Measurements from ENCODE around the gene NSMF. TPM values are rescaled to one million over a fixed set of nuclear protein-coding genes. Genes with fewer than 3 reads are reported as not detected.

The NSMF gene
- total and polyA plus RNA-seq, 2 experiments from 2014 or later = 20.3 to 103 TPM

GRCh38 chr9:137479892-137480685, 21.0 kb upstream of the NSMF start:
- no peak overlapping the region for H3K27ac Mint-ChIP-seq
- no peak overlapping the region for H3K4me3 Mint-ChIP-seq
- peaks cover 2% of the 10 kb centered on the region for H3K27me3 Mint-ChIP-seq (ENCODE audit: insufficient read depth, low read depth, poor library complexity)

GRCh38 chr9:137478962-137479861, 20.1 kb upstream of the NSMF start:
- peak; percentile 66 for DNase-seq (ENCODE audit: low spot score)
- Histone ChIP-seq H3K4me2 (no peak overlapping the region), H3K27me3 (ENCODE audit: insufficient read depth) (no peaks in the 10 kb centered on the region), H3F3A (replicated peaks; ENCODE audit: low read depth) (no peaks in the 10 kb centered on the region), H2AFZ (peak overlapping the region; percentile 23; the same call in 1 of the 2 replicates), H3K27ac (ENCODE audit: low read depth) (no peak overlapping the region), H3K79me2 (replicated peaks; ENCODE audit: insufficient read depth) (no peaks in the 10 kb centered on the region), H3K4me3 (no peak overlapping the region), H3K36me3 (ENCODE audit: insufficient read depth) (no peaks in the 10 kb centered on the region), H4K20me1 (replicated peaks; ENCODE audit: insufficient read depth) (no peaks in the 10 kb centered on the region), H3K9me2 (ENCODE audit: insufficient read depth) (no peaks in the 10 kb centered on the region), H3K4me1 (ENCODE audit: insufficient read depth) (no peaks in the 10 kb centered on the region)
- Mint-ChIP-seq H3K36me3 (ENCODE audit: low read depth) (peaks cover 3% of the 10 kb centered on the region; the same call in 1 of the 3 replicates), H3K9me3 (peaks cover 9% of the 10 kb centered on the region), H3K4me3 (no peak overlapping the region), H3K27ac (no peak overlapping the region), H3K4me1 (peaks cover 5% of the 10 kb centered on the region; the same call in 2 of the 3 replicates), H3K27me3 (ENCODE audit: insufficient read depth, low read depth, poor library complexity) (peaks cover 2% of the 10 kb centered on the region)
- ATAC-seq = peak; percentile 48
- TF ChIP-seq ETS1 (IDR thresholded peaks at IDR 0.05) (no peak), ZNF114 (CRISPR knock-in tag; IDR thresholded peaks at IDR 0.05) (no peak), REST (IDR thresholded peaks at IDR 0.05; ENCODE audit: unreplicated experiment) (no peak), EZH2 (IDR thresholded peaks at IDR 0.05; ENCODE audit: low read depth, unreplicated experiment) (no peak), POLR2AphosphoS5 (IDR thresholded peaks at IDR 0.05; ENCODE audit: low read depth) (no peak), CREB1 (CRISPR knock-in tag; IDR thresholded peaks at IDR 0.05; ENCODE audit: low read depth) (no peak), JUNB (IDR thresholded peaks at IDR 0.05; ENCODE audit: unreplicated experiment) (no peak), STAT1 (IDR thresholded peaks at IDR 0.05; ENCODE audit: unreplicated experiment) (no peak)
- TF ChIP-seq, protein P1, sequence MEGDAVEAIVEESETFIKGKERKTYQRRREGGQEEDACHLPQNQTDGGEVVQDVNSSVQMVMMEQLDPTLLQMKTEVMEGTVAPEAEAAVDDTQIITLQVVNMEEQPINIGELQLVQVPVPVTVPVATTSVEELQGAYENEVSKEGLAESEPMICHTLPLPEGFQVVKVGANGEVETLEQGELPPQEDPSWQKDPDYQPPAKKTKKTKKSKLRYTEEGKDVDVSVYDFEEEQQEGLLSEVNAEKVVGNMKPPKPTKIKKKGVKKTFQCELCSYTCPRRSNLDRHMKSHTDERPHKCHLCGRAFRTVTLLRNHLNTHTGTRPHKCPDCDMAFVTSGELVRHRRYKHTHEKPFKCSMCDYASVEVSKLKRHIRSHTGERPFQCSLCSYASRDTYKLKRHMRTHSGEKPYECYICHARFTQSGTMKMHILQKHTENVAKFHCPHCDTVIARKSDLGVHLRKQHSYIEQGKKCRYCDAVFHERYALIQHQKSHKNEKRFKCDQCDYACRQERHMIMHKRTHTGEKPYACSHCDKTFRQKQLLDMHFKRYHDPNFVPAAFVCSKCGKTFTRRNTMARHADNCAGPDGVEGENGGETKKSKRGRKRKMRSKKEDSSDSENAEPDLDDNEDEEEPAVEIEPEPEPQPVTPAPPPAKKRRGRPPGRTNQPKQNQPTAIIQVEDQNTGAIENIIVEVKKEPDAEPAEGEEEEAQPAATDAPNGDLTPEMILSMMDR (conservative IDR thresholded peaks at IDR 0.05; ENCODE audit: low read depth in 2 of 2) = no peak

More at GRCh38 chr9:137479892-137480685, 21.0 kb upstream of the NSMF start:
- no peaks in the 10 kb centered on the region for H3K36me3 Mint-ChIP-seq (ENCODE audit: low read depth)
- no peak overlapping the region for H3K4me3 ChIP-seq
- H3K36me3 ChIP-seq (ENCODE audit: insufficient read depth) = no peaks in the 10 kb centered on the region
- no peak overlapping the region for H3K4me2 ChIP-seq
- H3K27ac ChIP-seq (ENCODE audit: low read depth) = no peak overlapping the region
- peak; percentile 24; the same call in 2 of the 3 replicates for ATAC-seq
- H3K9me3 Mint-ChIP-seq = peaks cover 6% of the 10 kb centered on the region
- no peaks in the 10 kb centered on the region for H3K4me1 ChIP-seq (ENCODE audit: insufficient read depth)
- no peaks in the 10 kb centered on the region for H3K9me2 ChIP-seq (ENCODE audit: insufficient read depth)
- H3K4me1 Mint-ChIP-seq = peaks cover 5% of the 10 kb centered on the region; the same call in 2 of the 3 replicates
- H3K79me2 ChIP-seq (replicated peaks; ENCODE audit: insufficient read depth) = no peaks in the 10 kb centered on the region
- H3K27me3 ChIP-seq (ENCODE audit: insufficient read depth) = no peaks in the 10 kb centered on the region
- H2AFZ ChIP-seq = no peak overlapping the region
- no peaks in the 10 kb centered on the region for H3F3A ChIP-seq (replicated peaks; ENCODE audit: low read depth)
- DNase-seq (ENCODE audit: low spot score) = peak; percentile 40
- TF ChIP-seq, protein P1 (conservative IDR thresholded peaks at IDR 0.05; ENCODE audit: low read depth in 2 of 2) = no peak
- TF ChIP-seq JUNB (IDR thresholded peaks at IDR 0.05; ENCODE audit: unreplicated experiment) (no peak), STAT1 (IDR thresholded peaks at IDR 0.05; ENCODE audit: unreplicated experiment) (no peak), EZH2phosphoT487 (IDR thresholded peaks at IDR 0.05; ENCODE audit: unreplicated experiment) (no peak)
- H4K20me1 ChIP-seq (replicated peaks; ENCODE audit: insufficient read depth) = no peaks in the 10 kb centered on the region
